GM10248 (cell line): Measurements from ENCODE around the gene AKR1C4.
"Not testable (repeated sequence)": the region's sequence is repeated elsewhere in the genome, so short reads cannot be mapped to it uniquely, and the experiment has no call there.

Experiments
- CTCF ChIA-PET: fragments of 300-600 bp; sonication (Branson Sonifier 250); formaldehyde crosslinking; extraction: SDS; loops from one replicate; lab custom pipeline; 2021; ENCODE audit warnings: antibody characterized with exemption; lab: Yijun Ruan, JAX
- POLR2A ChIA-PET: fragments of 350-650 bp; sonication (Branson Sonifier 250); formaldehyde crosslinking; extraction: SDS; loops from one replicate; lab custom pipeline; 2020; ENCODE audit warnings: antibody characterized with exemption; lab: Yijun Ruan, JAX
- DNase-seq: peaks from one replicate; pipeline ENCODE4 v3.0.0; 2012; ENCODE audit errors: extremely low spot score
- CTCF ChIP-seq: IDR thresholded peaks from 2 replicates; pipeline ENCODE4 v1.5.1; 2012; ENCODE audit warnings: mild to moderate bottlenecking, low read depth; ENCODE audit errors: extremely low read depth, missing control alignments, control extremely low read depth

AKR1C4 gene

DNA sequence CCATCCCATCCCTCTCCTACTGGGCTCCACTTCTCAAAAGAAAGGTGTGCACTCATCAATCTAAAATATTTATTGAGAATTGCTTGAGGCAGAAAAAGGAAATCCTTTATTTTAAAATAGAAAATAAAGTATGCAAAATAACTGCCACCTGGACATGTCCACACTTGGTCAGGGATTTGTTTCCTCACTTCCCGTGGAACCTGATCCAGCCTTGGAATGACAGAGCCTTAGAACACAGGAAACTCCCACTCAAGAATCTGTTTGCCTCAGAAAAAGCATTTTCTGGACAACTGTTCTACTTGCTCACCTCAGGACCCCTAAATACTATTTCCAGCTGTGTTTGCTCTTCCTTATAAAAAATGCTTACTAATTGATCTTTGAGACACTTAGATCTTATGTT, 40.7 kb upstream of the AKR1C4 start:
- DNase-seq, result no peak
- TF ChIP-seq CTCF, result no peak
- POLR2A ChIA-PET, result no interaction called here
- CTCF ChIA-PET, result no interaction called here

DNA sequence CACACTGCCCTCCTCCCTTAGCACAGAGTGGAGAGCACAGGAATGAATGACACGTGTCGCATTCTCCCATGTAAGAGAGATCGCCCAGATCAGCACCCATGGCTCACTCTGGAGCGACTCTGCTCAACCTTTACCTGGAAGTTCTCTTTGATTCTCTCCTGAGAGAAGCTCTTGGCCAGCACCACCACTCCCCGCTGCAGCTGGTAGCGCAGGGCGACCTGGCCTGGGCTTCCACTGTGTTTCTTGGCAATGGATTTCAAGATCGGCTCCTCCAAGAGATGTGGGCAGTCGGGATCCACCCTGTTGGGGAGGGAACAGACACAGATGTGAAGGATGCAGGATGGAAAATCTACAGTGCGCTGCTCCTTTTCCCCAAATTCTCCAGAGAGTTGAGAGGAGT, 39.1 kb upstream of the AKR1C4 start:
- no peak for TF ChIP-seq CTCF
- DNase-seq, result no peak
- ChIA-PET CTCF (no interaction called here), POLR2A (no interaction called here)

GRCh38 chr10:5159126-5159525, 37.5 kb upstream of the AKR1C4 start:
- no peak for TF ChIP-seq CTCF
- DNase-seq, result no peak
- CTCF ChIA-PET, result no interaction called here
- POLR2A ChIA-PET, result no interaction called here

DNA sequence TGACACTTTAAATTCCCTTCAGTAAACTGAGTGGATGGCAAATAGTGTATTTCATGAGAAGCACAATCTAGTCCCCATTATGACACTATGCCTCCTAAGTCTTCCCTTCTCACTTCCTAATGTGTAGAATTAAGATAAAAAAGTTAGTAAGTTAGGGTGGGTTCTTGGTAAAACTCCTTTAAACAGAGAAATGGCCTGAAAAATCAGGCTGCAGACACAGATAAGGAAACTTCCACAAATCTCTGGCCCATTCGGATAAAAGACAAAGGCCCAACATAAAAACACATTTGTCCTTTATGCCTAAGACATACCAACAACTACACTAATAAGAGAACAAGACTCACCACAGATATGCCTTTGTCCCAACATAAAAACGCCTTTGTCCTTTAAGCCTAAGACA, 33.1 kb upstream of the AKR1C4 start:
- POLR2A ChIA-PET, result no interaction called here
- TF ChIP-seq CTCF, result no peak
- CTCF ChIA-PET, result no interaction called here
- DNase-seq, result no peak

DNA sequence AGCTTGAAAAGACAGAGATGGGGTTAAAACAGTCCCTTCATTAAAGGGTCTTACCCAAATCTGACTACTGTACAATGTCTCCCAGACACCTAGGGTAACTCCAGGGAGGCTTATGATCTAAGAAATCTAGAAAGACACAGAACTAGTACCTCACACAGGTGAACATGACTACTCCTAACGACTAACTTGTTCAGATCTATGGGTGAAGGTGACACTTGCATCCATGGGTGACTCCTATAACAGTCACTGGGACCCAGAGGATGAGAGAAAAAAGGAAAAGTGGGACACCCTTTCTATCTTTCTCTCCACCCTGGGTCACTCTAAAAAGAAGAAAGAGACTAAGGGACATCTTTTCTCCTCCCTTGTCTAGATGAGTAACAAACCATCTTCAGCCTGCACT, 30.9 kb upstream of the AKR1C4 start:
- no peak for TF ChIP-seq CTCF
- ChIA-PET POLR2A (no interaction called here), CTCF (no interaction called here)
- no peak for DNase-seq

DNA sequence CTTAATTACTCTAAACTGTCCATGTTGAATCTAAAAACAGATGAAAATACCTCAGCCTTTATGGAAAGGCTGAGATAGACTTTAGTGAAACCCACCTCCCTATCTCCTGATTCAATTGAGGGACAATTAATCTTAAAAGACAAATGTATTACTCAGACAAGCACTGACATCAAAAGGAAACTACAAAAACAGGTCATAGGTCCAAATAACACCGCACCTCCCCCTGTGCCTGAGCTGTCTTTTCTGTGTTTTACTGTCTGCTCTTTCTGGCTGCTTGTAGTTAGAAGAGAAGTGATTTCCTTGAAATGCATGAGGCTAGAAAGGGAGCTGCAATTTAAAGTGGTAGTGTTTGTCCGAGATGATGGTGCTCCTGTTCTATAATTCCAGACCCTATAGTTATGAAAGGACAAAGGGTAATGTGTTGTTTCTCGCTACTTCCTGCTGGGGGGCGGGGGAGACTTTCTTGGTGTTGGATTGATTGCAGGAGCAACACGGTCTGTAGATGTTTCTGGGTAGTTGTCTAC, 27.7 kb upstream of the AKR1C4 start:
- CTCF ChIA-PET, result no interaction called here
- DNase-seq, result no peak
- POLR2A ChIA-PET, result no interaction called here
- TF ChIP-seq CTCF, result no peak

- DNase-seq, CTCF ChIA-PET, POLR2A ChIA-PET: not testable (repeated sequence)
Measured at GRCh38 chr10:5175581-5175980, 21.1 kb upstream of the AKR1C4 start.

- DNase-seq, CTCF ChIA-PET, POLR2A ChIA-PET: not testable (repeated sequence)
Measured at GRCh38 chr10:5180503-5180902, 16.1 kb upstream of the AKR1C4 start.
